Measurements from ENCODE around the gene TLE4.

Gene TLE4

DNA sequence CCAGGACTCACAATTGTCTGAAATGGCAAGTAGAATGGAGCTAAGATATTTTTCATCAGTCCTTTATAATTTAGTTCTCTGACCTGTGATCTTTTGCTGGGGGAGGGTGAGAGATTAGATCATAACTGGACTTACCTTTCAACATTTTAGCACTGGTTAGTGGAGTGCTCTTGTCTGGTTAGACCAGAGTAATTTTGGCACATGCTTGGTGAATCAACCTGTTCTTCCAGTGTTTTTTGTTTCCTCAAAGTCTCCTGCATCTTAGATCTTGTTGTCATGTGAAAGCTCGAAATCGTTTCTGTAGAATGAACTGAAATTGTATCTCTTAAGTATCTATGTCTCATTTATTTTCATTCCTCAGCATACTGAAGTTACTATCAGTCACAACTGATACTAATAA is 122.4 kb downstream of the TLE4 start:
- TF ChIP-seq, protein P1, sequence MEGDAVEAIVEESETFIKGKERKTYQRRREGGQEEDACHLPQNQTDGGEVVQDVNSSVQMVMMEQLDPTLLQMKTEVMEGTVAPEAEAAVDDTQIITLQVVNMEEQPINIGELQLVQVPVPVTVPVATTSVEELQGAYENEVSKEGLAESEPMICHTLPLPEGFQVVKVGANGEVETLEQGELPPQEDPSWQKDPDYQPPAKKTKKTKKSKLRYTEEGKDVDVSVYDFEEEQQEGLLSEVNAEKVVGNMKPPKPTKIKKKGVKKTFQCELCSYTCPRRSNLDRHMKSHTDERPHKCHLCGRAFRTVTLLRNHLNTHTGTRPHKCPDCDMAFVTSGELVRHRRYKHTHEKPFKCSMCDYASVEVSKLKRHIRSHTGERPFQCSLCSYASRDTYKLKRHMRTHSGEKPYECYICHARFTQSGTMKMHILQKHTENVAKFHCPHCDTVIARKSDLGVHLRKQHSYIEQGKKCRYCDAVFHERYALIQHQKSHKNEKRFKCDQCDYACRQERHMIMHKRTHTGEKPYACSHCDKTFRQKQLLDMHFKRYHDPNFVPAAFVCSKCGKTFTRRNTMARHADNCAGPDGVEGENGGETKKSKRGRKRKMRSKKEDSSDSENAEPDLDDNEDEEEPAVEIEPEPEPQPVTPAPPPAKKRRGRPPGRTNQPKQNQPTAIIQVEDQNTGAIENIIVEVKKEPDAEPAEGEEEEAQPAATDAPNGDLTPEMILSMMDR (IDR thresholded peaks at IDR 0.05; ENCODE audit: low read depth, low read length): no peak
- no peak overlapping the region for H3K4me3 ChIP-seq (ENCODE audit: low read depth, low read length)

DNA sequence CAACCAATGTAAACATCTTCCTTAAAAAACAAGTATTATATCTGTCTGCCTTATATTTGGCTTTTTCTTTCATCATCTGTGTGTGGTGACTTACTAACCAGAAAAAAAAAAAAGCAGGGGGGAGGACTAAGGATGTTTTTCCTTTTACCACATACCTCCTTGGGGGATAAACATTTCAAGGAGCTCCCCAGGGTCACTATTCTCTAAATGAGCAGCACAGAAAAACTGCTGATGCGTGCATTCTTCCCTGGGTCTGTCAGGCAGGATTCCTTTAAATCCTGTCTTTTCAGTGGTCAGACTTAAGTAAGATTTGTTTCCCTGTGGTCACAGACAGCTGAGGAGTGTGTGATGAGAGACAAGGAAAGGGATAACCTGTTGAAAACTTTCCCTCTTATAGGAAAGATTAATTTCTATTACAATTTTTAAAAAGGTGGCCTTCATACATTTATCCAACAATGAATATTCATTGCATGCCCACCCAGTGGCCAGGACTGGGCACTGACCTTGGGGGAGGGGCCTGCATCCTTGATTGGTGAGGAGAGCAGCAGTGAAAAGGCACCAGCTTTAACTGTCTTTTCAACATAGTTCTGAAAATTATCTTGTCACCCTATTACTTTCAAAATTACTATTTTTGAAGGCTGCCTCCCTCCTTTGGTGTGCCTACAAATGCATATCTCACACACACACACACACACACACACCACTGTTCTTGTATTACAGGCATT is 123.1 kb downstream of the TLE4 start:
- TF ChIP-seq, protein P1 (IDR thresholded peaks at IDR 0.05; ENCODE audit: low read depth, low read length): no peak
- H3K4me3 ChIP-seq (ENCODE audit: low read depth, low read length): no peak overlapping the region

DNA sequence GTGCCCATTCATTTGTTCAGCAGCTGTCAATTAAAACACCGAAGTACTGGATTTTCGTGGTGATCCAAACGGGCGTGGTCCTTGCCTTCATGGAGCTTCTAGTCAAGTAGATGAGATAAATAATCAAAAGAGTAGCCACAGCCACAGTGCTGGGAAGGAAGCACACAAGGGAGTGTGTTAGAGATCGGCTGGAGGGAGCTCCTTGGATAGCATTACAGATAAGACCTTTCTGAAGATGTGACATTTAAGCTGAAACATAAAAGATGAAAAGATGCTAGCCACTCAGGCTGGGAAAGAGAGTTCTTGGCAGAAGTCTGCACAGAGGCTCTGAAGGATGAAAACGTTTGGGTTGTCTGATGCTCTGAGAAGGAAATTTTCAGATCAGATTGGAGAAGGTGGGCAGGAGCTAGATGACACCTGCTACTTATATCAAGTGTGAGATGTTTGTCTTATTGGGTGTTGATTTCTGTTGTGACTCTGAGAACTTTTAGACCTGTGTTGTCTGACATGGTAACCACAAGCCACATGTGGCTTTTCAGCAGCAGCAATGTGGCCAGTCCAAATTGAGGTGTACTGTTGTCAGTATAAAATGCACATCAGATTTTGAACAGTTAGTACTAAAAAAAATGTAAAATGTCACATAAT is 123.9 kb downstream of the TLE4 start:
- no peak overlapping the region for H3K4me3 ChIP-seq (ENCODE audit: low read depth, low read length)
- TF ChIP-seq, protein P1 (IDR thresholded peaks at IDR 0.05; ENCODE audit: low read depth, low read length): no peak

DNA sequence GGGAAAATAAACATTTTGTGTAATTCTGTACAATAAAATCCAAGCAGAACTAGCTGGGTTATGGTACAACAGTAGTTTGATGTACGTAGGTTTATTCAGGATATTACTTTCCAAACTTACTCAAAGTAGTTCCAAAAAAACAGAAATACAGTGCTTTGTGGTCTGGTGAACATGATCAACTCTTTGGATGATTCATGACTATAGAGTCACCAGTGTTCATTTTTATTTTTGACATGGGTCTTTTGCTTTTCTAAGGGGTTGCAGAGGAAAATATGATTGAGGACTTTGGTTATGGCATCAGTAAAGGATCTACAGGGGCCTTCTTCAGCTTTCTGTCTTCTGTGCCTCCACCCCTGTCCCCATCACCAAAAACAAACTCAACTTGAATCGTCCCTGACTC is 127.2 kb downstream of the TLE4 start:
- TF ChIP-seq, protein P1 (IDR thresholded peaks at IDR 0.05; ENCODE audit: low read depth, low read length): no peak
- H3K4me3 ChIP-seq (ENCODE audit: low read depth, low read length): no peak overlapping the region

DNA sequence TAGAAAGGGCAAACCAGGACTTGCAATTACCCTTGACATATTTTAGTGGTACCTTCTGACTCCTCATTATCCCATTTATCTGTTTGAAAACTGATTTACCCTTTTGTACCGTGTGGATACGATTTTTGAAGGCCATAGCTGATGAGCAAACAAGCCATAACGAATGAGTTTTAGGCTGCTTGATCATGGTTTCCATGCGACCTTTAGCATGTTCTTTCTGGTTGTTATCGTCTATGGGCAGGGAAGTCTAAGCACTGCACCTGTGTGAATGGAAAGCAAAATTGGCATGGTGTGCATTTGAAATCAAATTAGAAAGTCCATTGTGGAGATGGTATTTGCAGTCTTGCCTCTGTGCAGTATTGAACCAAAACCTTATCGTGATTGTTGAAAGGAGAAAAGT is 127.7 kb downstream of the TLE4 start:
- H3K4me3 ChIP-seq (ENCODE audit: low read depth, low read length): no peak overlapping the region
- TF ChIP-seq, protein P1 (IDR thresholded peaks at IDR 0.05; ENCODE audit: low read depth, low read length): no peak

DNA sequence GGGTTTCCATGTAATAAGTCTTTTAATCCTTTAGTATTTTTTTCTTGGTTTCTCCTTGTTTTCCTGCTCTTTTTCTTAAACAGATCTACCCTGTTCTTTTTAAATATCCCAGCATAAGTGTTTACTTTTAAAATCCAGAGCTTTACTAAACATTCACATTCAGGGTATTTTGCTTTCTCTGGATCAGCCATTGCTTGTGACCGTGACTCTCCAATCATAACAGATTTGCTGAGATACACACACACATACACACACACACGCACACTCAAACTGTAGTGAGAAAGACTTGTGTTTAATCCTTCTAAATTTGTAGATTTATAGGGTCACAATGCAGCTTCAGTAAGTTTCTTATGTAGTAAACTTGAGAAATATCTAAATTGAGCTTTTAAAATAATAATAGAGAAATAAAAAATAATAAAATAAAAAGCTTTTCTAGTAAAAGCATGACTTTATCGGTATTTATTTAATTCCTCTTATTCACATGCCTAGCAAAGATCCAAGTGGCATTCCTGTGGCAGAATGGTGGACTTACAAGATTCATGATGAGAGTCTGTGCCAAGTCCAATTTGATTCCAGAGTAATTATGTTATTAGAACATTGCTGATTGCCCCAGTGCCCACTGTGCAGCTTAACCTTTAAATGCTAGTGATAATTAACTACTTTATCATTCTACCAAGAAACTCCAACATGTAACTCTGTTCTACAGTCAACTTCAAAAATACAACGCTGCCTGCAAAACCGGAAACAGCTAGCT is 129.0 kb downstream of the TLE4 start:
- TF ChIP-seq, protein P1 (IDR thresholded peaks at IDR 0.05; ENCODE audit: low read depth, low read length): no peak
- no peak overlapping the region for H3K4me3 ChIP-seq (ENCODE audit: low read depth, low read length)

DNA sequence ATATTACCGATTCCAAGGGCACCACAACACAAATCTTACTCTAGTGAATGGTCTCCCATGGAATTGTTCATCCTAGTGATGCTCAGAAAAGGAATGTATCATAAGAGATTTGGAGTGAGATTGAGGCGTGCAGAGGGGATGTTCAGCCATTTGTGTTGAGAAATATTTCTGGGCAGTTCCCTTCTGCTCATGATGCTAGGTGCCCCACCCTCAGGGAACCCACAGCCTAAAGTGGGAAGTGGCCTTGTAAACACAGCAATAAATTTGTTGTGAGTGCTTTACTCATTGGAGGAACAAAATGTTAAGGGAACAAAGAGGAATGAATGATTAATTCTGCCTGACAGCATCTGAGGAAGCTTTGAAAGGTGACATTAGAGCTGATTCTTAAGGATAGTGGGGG is 129.9 kb downstream of the TLE4 start:
- TF ChIP-seq, protein P1 (IDR thresholded peaks at IDR 0.05; ENCODE audit: low read depth, low read length): no peak
- no peak overlapping the region for H3K4me3 ChIP-seq (ENCODE audit: low read depth, low read length)
